GM19463 (cell line): ENCODE results near the gene PCA3.
"Not testable (repeated sequence)": the region's sequence is repeated elsewhere in the genome, so short reads cannot be mapped to it uniquely, and the experiment has no call there.

Source experiments
- ATAC-seq: cut with Tn5 transposase; IDR thresholded peaks from one replicate; pipeline ENCODE4 v1.9.1; 2021; ENCODE audit warnings: mild to moderate bottlenecking, moderate library complexity; ENCODE audit not compliant: unreplicated experiment

Gene PCA3

GRCh38 chr9:76764138-76764537 is at the start of gene PCA3:
PCA3 (plus strand) TSS chr9:76764438.
- no peak for ATAC-seq

- ATAC-seq, result no peak
These were observed 48.1 kb upstream of the PCA3 start for GRCh38 chr9:76716085-76716672.

GRCh38 chr9:76717176-76717575 is 47.1 kb upstream of the PCA3 start:
- no peak for ATAC-seq

- ATAC-seq, result no peak
These were observed 46.6 kb upstream of the PCA3 start for GRCh38 chr9:76717613-76718012.

- ATAC-seq, result no peak
These were observed 46.1 kb upstream of the PCA3 start for GRCh38 chr9:76718166-76718565.

- no peak for ATAC-seq
These were observed 44.0 kb upstream of the PCA3 start for GRCh38 chr9:76720245-76720644.

- no peak for ATAC-seq
These were observed 39.2 kb upstream of the PCA3 start for GRCh38 chr9:76725011-76725546.

GRCh38 chr9:76725885-76726284 is 38.4 kb upstream of the PCA3 start:
- no peak for ATAC-seq

GRCh38 chr9:76729116-76729515 is 35.1 kb upstream of the PCA3 start:
- no peak for ATAC-seq

- no peak for ATAC-seq
These were observed 34.1 kb upstream of the PCA3 start for GRCh38 chr9:76729980-76730737.

- no peak for ATAC-seq
These were observed 33.4 kb upstream of the PCA3 start for GRCh38 chr9:76730801-76731200.

- no peak for ATAC-seq
These were observed 31.8 kb upstream of the PCA3 start for GRCh38 chr9:76732341-76732958.

GRCh38 chr9:76733096-76733495 is 31.1 kb upstream of the PCA3 start:
- ATAC-seq, result no peak

GRCh38 chr9:76734716-76735115 is 29.5 kb upstream of the PCA3 start:
- ATAC-seq, result no peak

GRCh38 chr9:76737154-76737902 is 26.9 kb upstream of the PCA3 start:
- ATAC-seq, result no peak

- no peak for ATAC-seq
These were observed 25.8 kb upstream of the PCA3 start for GRCh38 chr9:76738402-76738801.

GRCh38 chr9:76741524-76741923 is 22.7 kb upstream of the PCA3 start:
- ATAC-seq, result no peak

GRCh38 chr9:76742890-76743289 is 21.3 kb upstream of the PCA3 start:
- not testable (repeated sequence) for ATAC-seq

- no peak for ATAC-seq
These were observed 20.3 kb upstream of the PCA3 start for GRCh38 chr9:76743931-76744330.

- ATAC-seq, result no peak
These were observed 19.9 kb upstream of the PCA3 start for GRCh38 chr9:76744336-76744735.

GRCh38 chr9:76751001-76751400 is 13.2 kb upstream of the PCA3 start:
- ATAC-seq, result no peak
